ENCODE measurements around the gene LETMD1. TPM values are rescaled to one million over a fixed set of nuclear protein-coding genes. Genes with fewer than 3 reads are reported as not detected.

Gene LETMD1
- total RNA-seq, 1 donor = 56.1 TPM

GRCh38 chr12:51062631-51063397 lies 14.7 kb downstream of the LETMD1 start:
- no peak overlapping the region for H3K4me3 ChIP-seq (ENCODE audit: insufficient read depth, low read length)
- H3K79me2 ChIP-seq (ENCODE audit: insufficient read depth, low read length) = peaks cover under 1% of the 10 kb centered on the region
- peaks cover 8% of the 10 kb centered on the region for H4K20me1 ChIP-seq (ENCODE audit: insufficient read depth, low read length)
- H3K27ac ChIP-seq (ENCODE audit: low read depth, low read length) = peak overlapping the region; percentile 23
- no peak overlapping the region for H3K4me2 ChIP-seq (ENCODE audit: insufficient read depth, low read length)
- H3K4me1 ChIP-seq (ENCODE audit: insufficient read depth, low read length) = no peaks in the 10 kb centered on the region
- TF ChIP-seq, protein P1, sequence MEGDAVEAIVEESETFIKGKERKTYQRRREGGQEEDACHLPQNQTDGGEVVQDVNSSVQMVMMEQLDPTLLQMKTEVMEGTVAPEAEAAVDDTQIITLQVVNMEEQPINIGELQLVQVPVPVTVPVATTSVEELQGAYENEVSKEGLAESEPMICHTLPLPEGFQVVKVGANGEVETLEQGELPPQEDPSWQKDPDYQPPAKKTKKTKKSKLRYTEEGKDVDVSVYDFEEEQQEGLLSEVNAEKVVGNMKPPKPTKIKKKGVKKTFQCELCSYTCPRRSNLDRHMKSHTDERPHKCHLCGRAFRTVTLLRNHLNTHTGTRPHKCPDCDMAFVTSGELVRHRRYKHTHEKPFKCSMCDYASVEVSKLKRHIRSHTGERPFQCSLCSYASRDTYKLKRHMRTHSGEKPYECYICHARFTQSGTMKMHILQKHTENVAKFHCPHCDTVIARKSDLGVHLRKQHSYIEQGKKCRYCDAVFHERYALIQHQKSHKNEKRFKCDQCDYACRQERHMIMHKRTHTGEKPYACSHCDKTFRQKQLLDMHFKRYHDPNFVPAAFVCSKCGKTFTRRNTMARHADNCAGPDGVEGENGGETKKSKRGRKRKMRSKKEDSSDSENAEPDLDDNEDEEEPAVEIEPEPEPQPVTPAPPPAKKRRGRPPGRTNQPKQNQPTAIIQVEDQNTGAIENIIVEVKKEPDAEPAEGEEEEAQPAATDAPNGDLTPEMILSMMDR (IDR thresholded peaks at IDR 0.05; ENCODE audit: extremely low read depth, low read depth, low read length) = no peak
- DNase-seq (ENCODE audit: insufficient read length, low spot score, missing footprints) = peak; percentile 85
- H3K9me3 ChIP-seq (ENCODE audit: low read depth, low read length) = no peaks in the 10 kb centered on the region
- H3K27me3 ChIP-seq (ENCODE audit: insufficient read depth, low read length) = no peaks in the 10 kb centered on the region
- H3K36me3 ChIP-seq (ENCODE audit: insufficient read depth, low read length) = peaks cover 92% of the 10 kb centered on the region
- H2AFZ ChIP-seq (ENCODE audit: low read length) = no peak overlapping the region

GRCh38 chr12:51065530-51065929 lies 17.4 kb downstream of the LETMD1 start:
- Histone ChIP-seq H3K27ac (ENCODE audit: low read depth, low read length) (no peak overlapping the region), H2AFZ (ENCODE audit: low read length) (no peak overlapping the region), H3K36me3 (ENCODE audit: insufficient read depth, low read length) (peaks cover 86% of the 10 kb centered on the region), H3K4me2 (ENCODE audit: insufficient read depth, low read length) (no peak overlapping the region), H3K4me1 (ENCODE audit: insufficient read depth, low read length) (no peaks in the 10 kb centered on the region), H3K4me3 (ENCODE audit: insufficient read depth, low read length) (no peak overlapping the region), H3K27me3 (ENCODE audit: insufficient read depth, low read length) (no peaks in the 10 kb centered on the region), H4K20me1 (ENCODE audit: insufficient read depth, low read length) (peaks cover 5% of the 10 kb centered on the region), H3K9me3 (ENCODE audit: low read depth, low read length) (no peaks in the 10 kb centered on the region), H3K79me2 (ENCODE audit: insufficient read depth, low read length) (peaks cover 2% of the 10 kb centered on the region)
- TF ChIP-seq, protein P1 (IDR thresholded peaks at IDR 0.05; ENCODE audit: extremely low read depth, low read depth, low read length) = no peak
- DNase-seq (ENCODE audit: insufficient read length, low spot score, missing footprints) = no peak

GRCh38 chr12:51067229-51067628 lies 19.1 kb downstream of the LETMD1 start:
- Histone ChIP-seq H3K4me2 (ENCODE audit: insufficient read depth, low read length) (no peak overlapping the region), H3K9me3 (ENCODE audit: low read depth, low read length) (no peaks in the 10 kb centered on the region), H2AFZ (ENCODE audit: low read length) (no peak overlapping the region), H3K36me3 (ENCODE audit: insufficient read depth, low read length) (peaks cover 86% of the 10 kb centered on the region), H3K27ac (ENCODE audit: low read depth, low read length) (no peak overlapping the region), H3K27me3 (ENCODE audit: insufficient read depth, low read length) (no peaks in the 10 kb centered on the region), H4K20me1 (ENCODE audit: insufficient read depth, low read length) (peaks cover 5% of the 10 kb centered on the region), H3K4me1 (ENCODE audit: insufficient read depth, low read length) (no peaks in the 10 kb centered on the region), H3K79me2 (ENCODE audit: insufficient read depth, low read length) (peaks cover 4% of the 10 kb centered on the region), H3K4me3 (ENCODE audit: insufficient read depth, low read length) (no peak overlapping the region)
- DNase-seq (ENCODE audit: insufficient read length, low spot score, missing footprints) = no peak
- TF ChIP-seq, protein P1 (IDR thresholded peaks at IDR 0.05; ENCODE audit: extremely low read depth, low read depth, low read length) = no peak

- Histone ChIP-seq H3K27me3 (ENCODE audit: insufficient read depth, low read length) (no peaks in the 10 kb centered on the region), H3K4me3 (ENCODE audit: insufficient read depth, low read length) (no peak overlapping the region), H3K9me3 (ENCODE audit: low read depth, low read length) (no peaks in the 10 kb centered on the region), H3K27ac (ENCODE audit: low read depth, low read length) (no peak overlapping the region), H3K4me1 (ENCODE audit: insufficient read depth, low read length) (no peaks in the 10 kb centered on the region), H4K20me1 (ENCODE audit: insufficient read depth, low read length) (peaks cover 5% of the 10 kb centered on the region), H2AFZ (ENCODE audit: low read length) (no peak overlapping the region), H3K79me2 (ENCODE audit: insufficient read depth, low read length) (peaks cover 6% of the 10 kb centered on the region), H3K4me2 (ENCODE audit: insufficient read depth, low read length) (no peak overlapping the region), H3K36me3 (ENCODE audit: insufficient read depth, low read length) (peaks cover 84% of the 10 kb centered on the region)
- no peak for DNase-seq (ENCODE audit: insufficient read length, low spot score, missing footprints)
- TF ChIP-seq, protein P1 (IDR thresholded peaks at IDR 0.05; ENCODE audit: extremely low read depth, low read depth, low read length) = no peak
Observed at GRCh38 chr12:51067771-51068170, 19.6 kb downstream of the LETMD1 start.

Measured in osteoblast (primary cell).